Gastroesophageal sphincter (tissue), 4 donors: ENCODE results near the gene CDH1. TPM values are rescaled to one million over a fixed set of nuclear protein-coding genes. Genes with fewer than 3 reads are reported as not detected.

Experiments
- ATAC-seq: fragments of 150-250 bp; one replicate; pipeline ENCODE4 v1.9.1; 2016; ENCODE audit warnings: mild to moderate bottlenecking, moderate library complexity
- H3K27ac ChIP-seq, 4 donors: fragments of 200-600 bp; sonication (generic) in 3 of 4; 1 replicate in 3 of 4; 2 replicates in 1 of 4; pipeline ENCODE4 v1.5.1; 2016 to 2019
- H3K27me3 ChIP-seq: fragments of 200-600 bp; sonication (generic); one replicate; pipeline ENCODE4 v1.5.1; 2019
- H3K36me3 ChIP-seq, 2 donors: fragments of 200-600 bp; sonication (generic); one replicate each; pipeline ENCODE4 v1.5.1; 2019; ENCODE audit warnings: control low read depth in 1 of 2
- H3K4me1 ChIP-seq, 3 donors: fragments of 200-600 bp; sonication (generic); 1 replicate in 2 of 3; 2 replicates in 1 of 3; pipeline ENCODE4 v1.5.1; 2016 to 2019; ENCODE audit warnings: control low read depth in 2 of 3
- H3K4me3 ChIP-seq, 2 donors: fragments of 200-600 bp; sonication (generic); one replicate each; pipeline ENCODE4 v1.5.1; 2019; ENCODE audit warnings: mild to moderate bottlenecking in 1 of 2, moderate library complexity in 1 of 2
- H3K9me3 ChIP-seq, 3 donors: fragments of 200-600 bp; sonication (generic); one replicate each; pipeline ENCODE4 v1.5.1; 2017 to 2019; ENCODE audit warnings: control low read depth in 2 of 3
- EP300 ChIP-seq: sonication (generic); formaldehyde crosslinking; IDR thresholded peaks from one replicate; pipeline ENCODE4 v1.6.1; 2017; ENCODE audit warnings: antibody characterized with exemption, mild to moderate bottlenecking
- POLR2A ChIP-seq, 2 donors: fragments of 450-650 bp; IDR thresholded peaks; one replicate each; pipeline ENCODE4 v1.6.1; 2017; ENCODE audit warnings: antibody characterized with exemption in 2 of 2, mild to moderate bottlenecking in 2 of 2, moderate library complexity in 1 of 2
- POLR2AphosphoS5 ChIP-seq: sonication (generic); formaldehyde crosslinking; IDR thresholded peaks from one replicate; pipeline ENCODE4 v1.6.1; 2017; ENCODE audit warnings: antibody characterized with exemption
- WGBS, 2 donors: methylation state at CpG; one replicate each; pipeline ENCODE4 v1.1.5; 2018; ENCODE audit warnings: low coverage in 1 of 2; 5-methylcytosine and 5-hydroxymethylcytosine counted together
- total RNA-seq, 4 donors: library from RNA; depleted of rRNA; stranded (reverse); fragments of >200 nt; gene quantifications; one replicate each; pipeline ENCODE4 v1.1.0, GENCODE V29; 2016
- TF ChIP-seq, protein P1 (sequence below), 4 experiments: fragments of 200-600 bp in 2 of 4; fragments of 450-650 bp in 2 of 4; sonication (generic) in 1 of 4; IDR thresholded peaks; one replicate each; pipeline ENCODE4 v1.5.1; 2017 to 2019; ENCODE audit warnings: antibody characterized with exemption in 4 of 4, mild to moderate bottlenecking in 2 of 4, moderate library complexity in 2 of 4

The CDH1 gene
- total RNA-seq, 4 donors from 2014 or later = 0.13 to 12.0 (median 1.2) TPM

DNA sequence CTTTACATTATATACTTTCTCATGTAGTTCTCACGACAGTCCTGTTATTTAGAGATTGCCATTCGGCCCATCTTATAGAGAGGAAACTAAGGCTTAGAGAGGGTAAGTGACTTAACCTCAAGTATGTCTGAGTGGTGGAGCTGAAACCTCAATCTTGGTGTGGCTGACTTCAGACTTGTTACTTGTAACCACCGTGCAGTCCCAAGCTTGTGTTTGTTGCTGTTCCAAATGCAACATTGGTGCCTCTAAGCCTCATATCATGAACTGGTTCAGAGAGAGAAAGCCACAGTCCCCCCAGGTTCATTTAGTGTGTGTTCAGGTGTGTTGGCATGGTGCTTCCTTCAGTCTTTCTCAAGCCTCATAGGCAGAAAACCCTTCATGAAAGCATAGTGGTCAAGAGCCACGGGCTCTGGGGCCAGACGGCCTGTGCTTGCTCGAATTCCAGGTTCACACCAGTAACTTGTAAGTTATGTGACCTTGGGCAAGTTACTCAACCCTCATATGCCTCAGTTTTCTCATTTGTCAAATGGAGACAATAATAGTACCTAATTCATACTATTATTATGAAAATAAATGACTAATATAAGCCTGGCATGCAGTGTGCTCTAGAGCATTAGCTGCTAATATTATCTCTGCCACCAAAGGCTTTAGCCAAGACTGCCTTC, 39.9 kb downstream of the CDH1 start:
- no peak for ATAC-seq
- TF ChIP-seq POLR2A (IDR thresholded peaks at IDR 0.05) (no peak), POLR2AphosphoS5 (no peak), EP300 (no peak)
- TF ChIP-seq, protein P1, sequence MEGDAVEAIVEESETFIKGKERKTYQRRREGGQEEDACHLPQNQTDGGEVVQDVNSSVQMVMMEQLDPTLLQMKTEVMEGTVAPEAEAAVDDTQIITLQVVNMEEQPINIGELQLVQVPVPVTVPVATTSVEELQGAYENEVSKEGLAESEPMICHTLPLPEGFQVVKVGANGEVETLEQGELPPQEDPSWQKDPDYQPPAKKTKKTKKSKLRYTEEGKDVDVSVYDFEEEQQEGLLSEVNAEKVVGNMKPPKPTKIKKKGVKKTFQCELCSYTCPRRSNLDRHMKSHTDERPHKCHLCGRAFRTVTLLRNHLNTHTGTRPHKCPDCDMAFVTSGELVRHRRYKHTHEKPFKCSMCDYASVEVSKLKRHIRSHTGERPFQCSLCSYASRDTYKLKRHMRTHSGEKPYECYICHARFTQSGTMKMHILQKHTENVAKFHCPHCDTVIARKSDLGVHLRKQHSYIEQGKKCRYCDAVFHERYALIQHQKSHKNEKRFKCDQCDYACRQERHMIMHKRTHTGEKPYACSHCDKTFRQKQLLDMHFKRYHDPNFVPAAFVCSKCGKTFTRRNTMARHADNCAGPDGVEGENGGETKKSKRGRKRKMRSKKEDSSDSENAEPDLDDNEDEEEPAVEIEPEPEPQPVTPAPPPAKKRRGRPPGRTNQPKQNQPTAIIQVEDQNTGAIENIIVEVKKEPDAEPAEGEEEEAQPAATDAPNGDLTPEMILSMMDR (IDR thresholded peaks at IDR 0.05) = no peak
- Histone ChIP-seq H3K27ac (no peak overlapping the region), H3K4me1 (no peaks in the 10 kb centered on the region), H3K4me3 (no peak overlapping the region), H3K36me3 (no peaks in the 10 kb centered on the region), H3K27me3 (no peaks in the 10 kb centered on the region), H3K9me3 (no peaks in the 10 kb centered on the region)
- WGBS, 2 donors = 68 to 74% methylated on average over 5 to 6 of the region's 6 CpGs

GRCh38 chr16:68778551-68779231, 41.6 kb downstream of the CDH1 start:
- TF ChIP-seq, protein P1 (IDR thresholded peaks at IDR 0.05) = no peak
- no peak for TF ChIP-seq EP300
- no peak for TF ChIP-seq POLR2A (IDR thresholded peaks at IDR 0.05)
- Histone ChIP-seq H3K27ac (no peak overlapping the region), H3K36me3 (no peaks in the 10 kb centered on the region), H3K9me3 (no peaks in the 10 kb centered on the region), H3K4me3 (no peak overlapping the region), H3K4me1 (no peaks in the 10 kb centered on the region), H3K27me3 (no peaks in the 10 kb centered on the region)
- ATAC-seq = no peak
- 27 to 38% methylated on average over 2 to 4 of the region's 6 CpGs for WGBS, 2 donors

GRCh38 chr16:68779891-68780290, 42.8 kb downstream of the CDH1 start:
- TF ChIP-seq EP300 = no peak
- WGBS, 2 donors = 73 to 80% methylated on average over 2 to 4 of the region's 4 CpGs
- H3K27me3 ChIP-seq = no peaks in the 10 kb centered on the region
- H3K4me3 ChIP-seq = no peak overlapping the region
- no peak overlapping the region for H3K27ac ChIP-seq
- no peaks in the 10 kb centered on the region for H3K36me3 ChIP-seq
- H3K4me1 ChIP-seq = no peaks in the 10 kb centered on the region
- ATAC-seq = no peak
- H3K9me3 ChIP-seq = no peaks in the 10 kb centered on the region

GRCh38 chr16:68781784-68782183, 44.7 kb downstream of the CDH1 start:
- Histone ChIP-seq H3K36me3 (no peaks in the 10 kb centered on the region), H3K27ac (no peak overlapping the region), H3K4me1 (no peaks in the 10 kb centered on the region), H3K9me3 (no peaks in the 10 kb centered on the region), H3K4me3 (no peak overlapping the region), H3K27me3 (no peaks in the 10 kb centered on the region)
- WGBS, 2 donors = 50% methylated on average over 1 of the region's 1 CpG; no CpG with 5 or more reads in 1 of the 2 donors
- TF ChIP-seq, protein P1 (IDR thresholded peaks at IDR 0.05) = no peak
- TF ChIP-seq POLR2AphosphoS5 = no peak
- TF ChIP-seq POLR2A (IDR thresholded peaks at IDR 0.05) = no peak
- no peak for TF ChIP-seq EP300
- ATAC-seq = no peak

DNA sequence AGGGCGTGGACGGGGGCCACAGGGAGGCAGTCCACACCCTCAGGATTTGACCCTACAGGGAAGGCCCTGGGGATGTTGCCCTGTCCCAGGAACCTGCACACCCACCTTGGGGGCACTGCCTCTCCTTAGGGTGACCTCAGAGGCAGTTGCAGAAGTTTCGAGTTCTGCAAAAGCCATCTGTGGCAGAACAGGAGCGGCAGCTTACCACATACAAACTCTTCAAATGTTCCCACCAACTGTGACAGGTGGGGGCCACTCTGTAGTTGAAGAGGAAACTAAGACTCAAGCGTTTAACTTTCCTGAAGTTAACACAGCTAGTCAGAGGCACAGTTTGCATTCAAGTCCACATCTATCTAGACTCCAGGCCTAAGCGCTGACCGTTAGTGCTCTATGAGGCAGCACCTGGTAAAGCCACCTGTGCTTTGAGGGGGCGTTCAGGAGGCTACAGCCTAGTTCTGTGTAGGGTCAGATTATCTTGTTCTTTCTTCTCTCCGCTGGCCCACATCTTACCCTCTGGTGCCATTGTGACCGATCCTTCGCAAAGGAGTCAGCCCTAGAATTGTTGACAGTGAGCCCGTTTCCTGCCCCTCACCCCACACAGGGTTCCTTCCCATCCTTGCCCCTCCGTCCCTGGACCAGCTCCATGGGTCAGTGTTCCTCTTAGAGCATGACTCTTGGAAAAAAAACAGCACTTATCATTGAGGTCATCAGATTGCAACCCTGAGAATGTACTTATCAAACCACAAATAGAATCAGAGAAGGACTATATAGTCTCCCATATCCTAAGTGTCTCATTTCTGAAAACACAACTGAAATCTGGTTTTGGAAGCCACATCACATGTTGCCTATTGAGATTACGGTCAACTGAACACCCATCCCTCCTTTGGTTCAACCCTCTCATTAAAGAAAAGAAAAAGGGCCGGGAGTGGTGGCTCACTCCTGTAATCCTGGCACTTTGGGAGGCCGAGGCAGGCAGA, 45.4 kb downstream of the CDH1 start:
- 79 to 96% methylated on average over 3 to 9 of the region's 16 CpGs for WGBS, 2 donors
- Histone ChIP-seq H3K36me3 (no peaks in the 10 kb centered on the region), H3K27ac (no peak overlapping the region), H3K27me3 (no peaks in the 10 kb centered on the region), H3K4me3 (no peak overlapping the region), H3K4me1 (no peaks in the 10 kb centered on the region), H3K9me3 (no peaks in the 10 kb centered on the region)
- TF ChIP-seq EP300 = no peak
- TF ChIP-seq, protein P1 (IDR thresholded peaks at IDR 0.05) = no peak
- TF ChIP-seq POLR2AphosphoS5 = no peak
- TF ChIP-seq POLR2A (IDR thresholded peaks at IDR 0.05) = no peak
- no peak for ATAC-seq
